Colonic mucosa (tissue), 4 donors: ENCODE data around the gene IL1RAPL1. TPM values are rescaled to one million over a fixed set of nuclear protein-coding genes. Genes with fewer than 3 reads are reported as not detected.

Source experiments
- DNase-seq: peaks from one replicate; pipeline ENCODE4 v3.0.0-alpha.2; 2020
- H3K27ac ChIP-seq: fragments of 200-600 bp; one replicate; pipeline ENCODE4 v1.8.0; 2021
- H3K27me3 ChIP-seq: fragments of 200-600 bp; one replicate; pipeline ENCODE4 v1.8.0; 2021
- H3K36me3 ChIP-seq: fragments of 200-600 bp; one replicate; pipeline ENCODE4 v1.8.0; 2021
- H3K4me1 ChIP-seq: fragments of 200-600 bp; one replicate; pipeline ENCODE4 v1.8.0; 2021; ENCODE audit warnings: mild to moderate bottlenecking
- H3K4me3 ChIP-seq: fragments of 200-600 bp; one replicate; pipeline ENCODE4 v1.8.0; 2021
- H3K9ac ChIP-seq, 2 donors: one replicate each; pipeline ENCODE4 v1.7.0; 2013; ENCODE audit warnings: control low read depth in 2 of 2, low read depth in 2 of 2, low read length in 2 of 2
- H3K9me3 ChIP-seq: fragments of 200-600 bp; one replicate; pipeline ENCODE4 v1.8.0; 2021
- intact Hi-C: fragments of 100-400 bp; cut with DNase I; formaldehyde crosslinking; loops from one replicate; pipeline ENCODE4 v1.14.1; 2022
- total RNA-seq, 2 donors: library from RNA; stranded (reverse); fragmentation: NEBNext Ultra II Directional in 1 of 2; extraction: Animal tissue kit (Norgen Biotek cat#: 25700) in 1 of 2; gene quantifications; one replicate each; pipeline ENCODE4 v1.2.1, GENCODE V29; 2021
- TF ChIP-seq, protein P1 (sequence below): fragments of 200-600 bp; IDR thresholded peaks from one replicate; pipeline ENCODE4 v1.8.0; 2022; ENCODE audit warnings: antibody characterized with exemption, mild to moderate bottlenecking
- donor health status: healthy.
- donor health status: DM: no; HTN: no; CAD: no.
- donor health status: DM: no; HTN: no; CAD: no.

The IL1RAPL1 gene
- total RNA-seq, 2 donors from 2014 or later, result 0.10 to 0.24 TPM

DNA sequence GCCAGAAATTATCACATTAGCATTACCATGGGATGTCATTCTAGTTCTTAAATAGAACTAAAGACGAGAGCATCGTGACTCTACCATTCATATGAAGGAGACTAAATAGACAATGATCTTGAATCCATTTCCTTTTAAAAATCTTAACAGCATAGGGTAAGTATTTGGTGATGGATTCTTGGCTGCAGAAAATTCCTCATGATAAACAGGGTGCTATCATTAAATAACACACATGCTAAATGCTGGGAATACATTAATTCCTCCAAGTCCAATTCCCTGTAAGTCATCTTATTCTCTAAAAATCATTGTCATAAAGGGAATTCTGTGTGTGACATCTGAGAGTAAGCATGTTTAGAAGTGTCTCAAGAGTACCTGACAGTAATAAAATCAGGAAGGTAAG lies 1157.7 kb downstream of the IL1RAPL1 start:
- Histone ChIP-seq H3K36me3 (no peaks in the 10 kb centered on the region), H3K9me3 (no peaks in the 10 kb centered on the region), H3K4me3 (no peak overlapping the region), H3K9ac (no peak overlapping the region), H3K27me3 (no peaks in the 10 kb centered on the region), H3K4me1 (no peaks in the 10 kb centered on the region), H3K27ac (no peak overlapping the region)
- intact Hi-C loops, result no loop called here
- no peak for DNase-seq
- TF ChIP-seq, protein P1, sequence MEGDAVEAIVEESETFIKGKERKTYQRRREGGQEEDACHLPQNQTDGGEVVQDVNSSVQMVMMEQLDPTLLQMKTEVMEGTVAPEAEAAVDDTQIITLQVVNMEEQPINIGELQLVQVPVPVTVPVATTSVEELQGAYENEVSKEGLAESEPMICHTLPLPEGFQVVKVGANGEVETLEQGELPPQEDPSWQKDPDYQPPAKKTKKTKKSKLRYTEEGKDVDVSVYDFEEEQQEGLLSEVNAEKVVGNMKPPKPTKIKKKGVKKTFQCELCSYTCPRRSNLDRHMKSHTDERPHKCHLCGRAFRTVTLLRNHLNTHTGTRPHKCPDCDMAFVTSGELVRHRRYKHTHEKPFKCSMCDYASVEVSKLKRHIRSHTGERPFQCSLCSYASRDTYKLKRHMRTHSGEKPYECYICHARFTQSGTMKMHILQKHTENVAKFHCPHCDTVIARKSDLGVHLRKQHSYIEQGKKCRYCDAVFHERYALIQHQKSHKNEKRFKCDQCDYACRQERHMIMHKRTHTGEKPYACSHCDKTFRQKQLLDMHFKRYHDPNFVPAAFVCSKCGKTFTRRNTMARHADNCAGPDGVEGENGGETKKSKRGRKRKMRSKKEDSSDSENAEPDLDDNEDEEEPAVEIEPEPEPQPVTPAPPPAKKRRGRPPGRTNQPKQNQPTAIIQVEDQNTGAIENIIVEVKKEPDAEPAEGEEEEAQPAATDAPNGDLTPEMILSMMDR, result no peak

DNA sequence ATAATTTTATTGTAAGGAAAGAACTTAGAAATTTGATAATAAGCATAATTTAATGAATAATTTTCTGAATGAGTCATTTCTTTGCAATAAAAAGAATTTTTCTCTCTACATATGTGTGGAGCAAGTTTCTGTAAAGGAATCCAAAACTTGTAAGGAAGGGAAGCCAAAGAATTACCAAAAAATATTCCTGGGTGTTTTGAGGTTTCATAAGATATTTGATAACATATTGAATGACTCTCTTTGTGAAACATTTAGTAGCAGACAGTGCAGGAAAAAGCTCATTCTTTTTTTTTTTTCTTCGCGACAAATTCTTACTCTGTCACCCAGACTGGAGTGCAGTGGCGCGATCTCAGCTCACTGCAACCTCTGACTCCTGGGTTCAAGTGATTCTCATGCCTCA lies 1159.1 kb downstream of the IL1RAPL1 start:
- DNase-seq, result no peak
- TF ChIP-seq, protein P1, result no peak
- Histone ChIP-seq H3K4me1 (no peaks in the 10 kb centered on the region), H3K4me3 (no peak overlapping the region), H3K36me3 (no peaks in the 10 kb centered on the region), H3K9ac (no peak overlapping the region), H3K27me3 (no peaks in the 10 kb centered on the region), H3K9me3 (no peaks in the 10 kb centered on the region), H3K27ac (no peak overlapping the region)
- intact Hi-C loops, result no loop called here

DNA sequence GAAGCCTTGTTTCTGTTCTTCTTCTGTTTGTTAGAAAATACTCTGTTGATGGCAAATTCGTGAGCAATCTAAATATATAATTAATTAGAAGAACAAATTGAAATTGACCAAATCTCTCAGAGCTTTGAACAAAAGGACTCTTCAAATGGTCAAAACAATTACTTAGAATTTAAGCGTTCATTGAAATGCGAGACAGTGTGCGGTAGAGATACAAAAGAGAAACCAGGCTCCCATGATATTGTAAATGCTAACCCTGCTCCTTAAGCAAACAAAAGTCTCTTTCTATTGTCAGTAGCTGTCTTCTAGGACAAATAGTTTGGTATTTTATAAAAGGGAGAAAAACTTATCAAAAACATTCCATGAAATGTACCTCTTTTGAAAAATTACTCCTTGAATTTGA lies 1174.8 kb downstream of the IL1RAPL1 start:
- no peak for DNase-seq
- Histone ChIP-seq H3K9me3 (no peaks in the 10 kb centered on the region), H3K36me3 (no peaks in the 10 kb centered on the region), H3K27ac (no peak overlapping the region), H3K4me1 (no peaks in the 10 kb centered on the region), H3K4me3 (no peak overlapping the region), H3K9ac (no peak overlapping the region), H3K27me3 (no peaks in the 10 kb centered on the region)
- TF ChIP-seq, protein P1, result no peak
- intact Hi-C loops, result no loop called here

DNA sequence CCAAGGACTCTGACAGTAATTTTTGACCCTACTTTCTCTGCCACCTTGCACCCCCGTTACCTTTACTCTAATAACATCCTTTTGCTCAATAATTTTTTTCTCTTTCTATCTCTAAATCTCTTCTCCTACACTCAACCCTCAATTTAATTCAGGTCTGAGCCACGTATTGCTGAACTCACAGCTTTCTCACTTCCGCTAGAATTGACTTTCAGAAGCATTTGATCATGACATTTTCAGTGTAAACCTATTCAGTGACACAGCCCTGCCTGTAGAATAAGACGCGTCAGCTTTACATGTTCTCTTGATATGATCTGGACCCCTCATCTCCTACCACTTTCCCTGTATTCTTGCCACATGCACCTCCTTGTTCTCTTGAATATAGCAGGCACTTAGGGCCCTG lies 1188.6 kb downstream of the IL1RAPL1 start:
- no peaks in the 10 kb centered on the region for H3K9me3 ChIP-seq
- intact Hi-C loops, result no loop called here

DNA sequence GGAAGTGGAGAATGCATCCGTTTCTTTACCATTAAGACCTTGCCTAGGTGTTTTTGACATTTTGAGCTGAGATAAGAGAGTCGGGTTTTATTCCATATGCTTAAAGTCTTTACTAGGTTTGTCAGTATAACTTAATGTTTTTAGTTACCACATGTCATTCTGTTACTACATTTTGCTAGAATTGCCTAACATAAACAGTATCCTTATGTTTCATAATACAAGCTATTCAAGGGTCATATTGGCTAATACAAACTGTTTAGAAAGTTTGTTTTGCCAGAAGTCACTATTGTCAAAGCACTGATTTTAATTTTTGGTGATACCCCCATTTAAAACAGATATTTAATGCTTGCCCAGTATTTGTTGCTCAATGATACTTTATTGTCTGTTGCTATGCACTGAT lies 1200.4 kb downstream of the IL1RAPL1 start:
- Histone ChIP-seq H3K36me3 (no peaks in the 10 kb centered on the region), H3K9me3 (no peaks in the 10 kb centered on the region), H3K27me3 (no peaks in the 10 kb centered on the region), H3K9ac (no peak overlapping the region), H3K4me1 (no peaks in the 10 kb centered on the region), H3K4me3 (no peak overlapping the region), H3K27ac (no peak overlapping the region)
- DNase-seq, result no peak
- TF ChIP-seq, protein P1, result no peak
- intact Hi-C loops, result no loop called here

More for the DNA sequence above, 1188.6 kb downstream of the IL1RAPL1 start:
- Histone ChIP-seq H3K9ac (no peak overlapping the region), H3K4me3 (no peak overlapping the region), H3K36me3 (no peaks in the 10 kb centered on the region), H3K27me3 (no peaks in the 10 kb centered on the region), H3K27ac (no peak overlapping the region), H3K4me1 (no peaks in the 10 kb centered on the region)
- DNase-seq, result no peak
- TF ChIP-seq, protein P1, result no peak
